Pancreas (tissue), 10 donors: ENCODE results near the gene PCSK7. TPM values are rescaled to one million over a fixed set of nuclear protein-coding genes. Genes with fewer than 3 reads are reported as not detected.

Experiments used
- ATAC-seq, 4 donors: fragments of 200-7000 bp; cut with Tn5 transposase; one replicate each; pipeline versions ENCODE4 v1.8.0 to v1.9.1; 2020; ENCODE audit warnings: mild to moderate bottlenecking in 4 of 4, moderate library complexity in 4 of 4
- DNase-seq, 6 donors: peaks; one replicate each; pipeline ENCODE4 v3.0.0-alpha.2; 2020
- FAIRE-seq: peaks from 2 replicates; lab custom pipeline; 2012; peaks lifted over from hg19 to GRCh38; lab: Jason Lieb, UNC
- H3K27ac ChIP-seq, 4 donors: fragments of 200-600 bp; sonication (generic); 1 replicate in 3 of 4; 2 replicates in 1 of 4; pipeline versions ENCODE4 v1.5.0 to v1.8.0; 2020
- H3K27me3 ChIP-seq, 4 donors: fragments of 200-600 bp; one replicate each; pipeline ENCODE4 v1.8.0; 2021
- H3K36me3 ChIP-seq, 3 donors: fragments of 200-600 bp; sonication (generic) in 1 of 3; one replicate each; pipeline versions ENCODE4 v1.5.0 to v1.8.0; 2020 to 2021
- H3K4me1 ChIP-seq, 3 donors: fragments of 200-600 bp; one replicate each; pipeline ENCODE4 v1.8.0; 2021
- H3K4me3 ChIP-seq, 4 donors: fragments of 200-600 bp; sonication (generic) in 2 of 4; one replicate each; pipeline versions ENCODE4 v1.5.0 to v1.8.0; 2020 to 2021
- H3K9me3 ChIP-seq, 4 donors: fragments of 200-600 bp; one replicate each; pipeline ENCODE4 v1.8.0; 2021
- WGBS, 2 donors: extraction: QIAGEN DNeasy Blood & Tissue Kit; methylation state at CpG; one replicate each; pipeline ENCODE4 v1.1.7; 2013; 5-methylcytosine and 5-hydroxymethylcytosine counted together
- intact Hi-C, 3 donors: fragments of 100-400 bp; cut with DNase I; formaldehyde crosslinking; loops; one replicate each; pipeline versions ENCODE4 v1.11.1 to v1.14.2; 2022
- polyA plus RNA-seq, 2 donors: library from polyadenylated mRNA; stranded (reverse); fragments of 200-250 nt; gene quantifications; one replicate each; pipeline ENCODE4 v1.2.3, GENCODE V29; 2013
- total RNA-seq, 6 donors: library from RNA; stranded (reverse); fragmentation: NEBNext Ultra II Directional in 4 of 6; extraction: Animal tissue kit (Norgen Biotek cat#: 25700) in 4 of 6; gene quantifications; one replicate each; pipeline versions ENCODE4 v1.2.1 to v1.2.4, GENCODE V29; 2021 to 2023
- TF ChIP-seq, protein P1 (sequence below), 4 donors: fragments of 200-600 bp; sonication (generic) in 3 of 4; IDR thresholded peaks; one replicate each; pipeline versions ENCODE4 v1.5.0 to v1.8.0; 2021; ENCODE audit warnings: antibody characterized with exemption in 4 of 4
- donor health status: healthy with polysubstance abuse.
- donor health status: DM: no; HTN: no; CAD: no; lungs with moderate emphysema.
- donor health status: DM: no; HTN: no; CAD: no.
- donor health status: control.
- donor health status: control.
- donor health status: Bipolar disorder and iron deficiency.
- donor health status: DM: yes; HTN: yes; CAD: no.
- donor health status: DM: no; HTN: no; CAD: no.
- donor health status: DM: no; HTN: no; CAD: no.
- donor health status: DM: yes; HTN: yes; CAD: no.

Gene PCSK7
- total and polyA plus RNA-seq, 8 donors, result 20.3 to 44.2 (median 28.6) TPM

DNA sequence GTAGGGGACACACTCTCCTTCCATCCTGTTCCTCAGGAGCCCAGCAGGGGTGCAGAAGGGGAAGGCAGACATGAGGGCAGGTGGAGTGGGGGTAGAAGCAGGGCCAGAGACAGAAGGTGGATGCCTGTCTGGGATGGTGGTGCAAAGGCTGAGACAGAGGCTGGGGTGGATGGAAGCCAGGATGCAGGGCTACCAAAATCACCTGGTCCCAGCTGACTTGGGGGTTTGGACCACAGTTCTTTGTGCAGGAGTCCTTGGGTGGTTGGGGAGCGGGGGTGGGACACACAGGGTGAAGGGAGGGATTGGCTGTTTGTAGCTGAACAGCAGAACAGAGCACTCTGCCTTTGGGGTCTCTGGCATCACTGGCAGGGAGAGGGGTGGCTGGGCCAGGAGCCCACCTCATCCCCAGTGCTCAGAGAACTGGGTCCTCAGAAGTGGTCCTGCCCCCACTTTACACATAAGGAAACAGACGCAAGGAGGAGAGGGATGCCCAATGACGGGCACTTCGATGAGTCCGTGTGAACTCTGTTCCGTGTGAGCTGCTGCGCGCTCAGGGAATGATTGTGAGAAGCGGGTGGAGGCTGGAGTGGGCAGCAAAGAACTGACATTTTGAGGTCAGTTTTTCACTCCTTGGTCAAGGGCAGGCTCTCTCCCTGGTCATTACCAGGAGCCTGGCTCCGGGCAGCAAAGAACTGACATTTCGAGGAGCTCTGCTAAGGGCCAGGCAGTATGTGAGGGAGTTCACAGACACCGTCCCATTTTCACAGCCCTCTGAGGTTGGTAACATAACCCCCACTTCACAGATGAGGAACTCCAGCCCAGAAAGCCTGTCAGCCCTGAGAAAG is 30.8 kb downstream of the PCSK7 start:
- ATAC-seq (no peak), DNase-seq (peak in 2 of 6 donors; percentile 28 to 36), FAIRE-seq (no peak)
- peak overlapping the region in 1 of 4 donors; percentile 22 for H3K27ac ChIP-seq
- 81 to 85% methylated on average over 12 of the region's 12 CpGs for WGBS, 2 donors
- no peaks in the 10 kb centered on the region for H3K27me3 ChIP-seq
- H3K36me3 ChIP-seq, result peaks cover 0 to 6% (median 0%) of the 10 kb centered on the region in 3 donors
- TF ChIP-seq, protein P1, sequence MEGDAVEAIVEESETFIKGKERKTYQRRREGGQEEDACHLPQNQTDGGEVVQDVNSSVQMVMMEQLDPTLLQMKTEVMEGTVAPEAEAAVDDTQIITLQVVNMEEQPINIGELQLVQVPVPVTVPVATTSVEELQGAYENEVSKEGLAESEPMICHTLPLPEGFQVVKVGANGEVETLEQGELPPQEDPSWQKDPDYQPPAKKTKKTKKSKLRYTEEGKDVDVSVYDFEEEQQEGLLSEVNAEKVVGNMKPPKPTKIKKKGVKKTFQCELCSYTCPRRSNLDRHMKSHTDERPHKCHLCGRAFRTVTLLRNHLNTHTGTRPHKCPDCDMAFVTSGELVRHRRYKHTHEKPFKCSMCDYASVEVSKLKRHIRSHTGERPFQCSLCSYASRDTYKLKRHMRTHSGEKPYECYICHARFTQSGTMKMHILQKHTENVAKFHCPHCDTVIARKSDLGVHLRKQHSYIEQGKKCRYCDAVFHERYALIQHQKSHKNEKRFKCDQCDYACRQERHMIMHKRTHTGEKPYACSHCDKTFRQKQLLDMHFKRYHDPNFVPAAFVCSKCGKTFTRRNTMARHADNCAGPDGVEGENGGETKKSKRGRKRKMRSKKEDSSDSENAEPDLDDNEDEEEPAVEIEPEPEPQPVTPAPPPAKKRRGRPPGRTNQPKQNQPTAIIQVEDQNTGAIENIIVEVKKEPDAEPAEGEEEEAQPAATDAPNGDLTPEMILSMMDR (IDR thresholded peaks at IDR 0.05), result no peak
- H3K4me3 ChIP-seq, result peak overlapping the region in 2 of 4 donors; percentile 1 to 17
- H3K9me3 ChIP-seq, result no peaks in the 10 kb centered on the region
- intact Hi-C loops, result no loop called here
- H3K4me1 ChIP-seq, result peaks cover 0 to 4% (median 0%) of the 10 kb centered on the region in 3 donors

DNA sequence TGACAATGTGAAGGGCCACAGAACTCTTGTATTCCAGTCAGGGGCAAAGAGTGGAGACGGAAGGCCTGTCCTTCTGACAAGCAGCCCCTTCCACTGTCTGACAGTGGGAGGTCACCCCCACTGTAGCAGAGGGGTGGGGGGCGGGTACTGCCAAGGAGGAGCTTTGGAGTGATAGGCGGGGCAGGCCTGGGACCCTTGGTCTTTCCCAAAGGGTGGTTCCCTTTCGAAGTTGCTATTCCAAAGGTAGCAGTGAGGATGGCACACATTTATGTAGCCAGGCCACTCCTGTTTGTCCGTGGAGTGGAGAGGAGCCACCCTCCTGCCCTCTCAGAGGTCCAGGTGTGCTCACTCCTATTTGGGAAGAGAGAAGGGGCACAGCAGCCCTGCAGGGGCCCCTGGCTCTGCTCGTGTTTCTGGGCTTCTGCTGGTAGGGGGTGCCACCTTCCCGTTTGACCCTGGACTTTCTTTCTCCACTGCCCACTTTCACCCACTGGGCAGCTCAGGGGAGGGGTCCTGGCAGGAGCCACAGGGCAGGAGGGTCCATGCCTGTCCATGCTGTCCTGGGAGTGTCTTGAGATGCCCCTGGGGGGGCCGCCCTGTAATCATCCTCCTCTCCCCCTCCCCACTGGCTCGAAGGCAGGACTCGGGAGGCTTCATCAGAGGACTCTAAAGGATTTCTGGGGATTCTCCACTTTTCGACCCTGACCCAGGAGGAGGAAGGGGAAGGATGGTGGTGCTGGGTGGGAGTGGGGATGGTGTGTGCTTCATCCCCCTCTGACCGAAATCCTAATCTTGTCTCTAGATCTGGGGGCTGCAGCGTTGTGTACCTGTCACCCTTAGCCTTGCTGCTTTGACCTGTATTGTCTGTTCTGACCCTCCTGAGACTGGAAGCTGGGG is 31.7 kb downstream of the PCSK7 start:
- H3K4me1 ChIP-seq, result peaks cover 3 to 6% (median 4%) of the 10 kb centered on the region in 3 donors
- 67% methylated on average over 13 of the region's 13 CpGs for WGBS, 2 donors

DNA sequence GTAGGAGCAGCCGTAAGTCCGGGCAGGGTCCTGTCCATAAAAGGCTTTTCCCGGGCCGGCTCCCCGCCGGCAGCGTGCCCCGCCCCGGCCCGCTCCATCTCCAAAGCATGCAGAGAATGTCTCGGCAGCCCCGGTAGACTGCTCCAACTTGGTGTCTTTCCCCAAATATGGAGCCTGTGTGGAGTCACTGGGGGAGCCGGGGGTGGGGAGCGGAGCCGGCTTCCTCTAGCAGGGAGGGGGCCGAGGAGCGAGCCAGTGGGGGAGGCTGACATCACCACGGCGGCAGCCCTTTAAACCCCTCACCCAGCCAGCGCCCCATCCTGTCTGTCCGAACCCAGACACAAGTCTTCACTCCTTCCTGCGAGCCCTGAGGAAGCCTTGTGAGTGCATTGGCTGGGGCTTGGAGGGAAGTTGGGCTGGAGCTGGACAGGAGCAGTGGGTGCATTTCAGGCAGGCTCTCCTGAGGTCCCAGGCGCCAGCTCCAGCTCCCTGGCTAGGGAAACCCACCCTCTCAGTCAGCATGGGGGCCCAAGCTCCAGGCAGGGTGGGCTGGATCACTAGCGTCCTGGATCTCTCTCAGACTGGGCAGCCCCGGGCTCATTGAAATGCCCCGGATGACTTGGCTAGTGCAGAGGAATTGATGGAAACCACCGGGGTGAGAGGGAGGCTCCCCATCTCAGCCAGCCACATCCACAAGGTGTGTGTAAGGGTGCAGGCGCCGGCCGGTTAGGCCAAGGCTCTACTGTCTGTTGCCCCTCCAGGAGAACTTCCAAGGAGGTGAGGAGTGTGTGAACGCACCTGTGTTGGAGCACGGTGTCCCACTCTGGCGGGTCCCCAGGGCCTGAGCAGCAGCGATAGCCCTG is 32.6 kb downstream of the PCSK7 start, which contains the start of gene TAGLN:
Gene TAGLN (plus strand): TSS at position 318 of the 863 bp plus-strand sequence. CDS start 3,644 bp downstream, outside the sequence.
- FAIRE-seq (no peak), ATAC-seq (peak in 3 of 4 donors; percentile 2 to 20 (median 19))

More for the DNA sequence above, 31.7 kb downstream of the PCSK7 start:
- Histone ChIP-seq H3K9me3 (no peaks in the 10 kb centered on the region), H3K27me3 (no peaks in the 10 kb centered on the region), H3K27ac (no peak overlapping the region), H3K4me3 (peak overlapping the region in 1 of 4 donors; percentile 17), H3K36me3 (peaks cover 0 to 3% (median 0%) of the 10 kb centered on the region in 3 donors)
- FAIRE-seq, result no peak
- TF ChIP-seq, protein P1 (IDR thresholded peaks at IDR 0.05), result no peak
- DNase-seq, result peak in 1 of 6 donors; percentile 63
- no peak for ATAC-seq
- intact Hi-C loops, result no loop called here

DNA sequence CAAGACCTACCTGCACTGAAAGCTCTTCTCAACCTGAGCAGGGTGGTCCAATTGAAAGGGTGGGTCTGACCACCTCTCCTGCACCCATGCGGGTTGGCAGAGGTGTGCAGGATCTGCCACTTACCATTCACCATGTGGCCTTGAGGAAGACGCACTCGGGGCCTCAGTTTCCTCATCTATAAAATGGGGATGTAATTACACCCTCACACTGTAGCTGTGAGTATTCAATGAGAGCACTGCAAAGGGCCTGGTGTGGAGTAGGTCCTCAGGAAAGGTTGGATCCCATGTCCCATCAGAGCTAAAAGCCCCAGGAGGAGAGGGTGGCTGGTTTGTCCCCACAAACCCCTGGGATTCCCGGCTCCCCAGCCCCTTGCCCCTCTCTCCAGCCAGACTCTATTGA is 33.3 kb downstream of the PCSK7 start:
- Histone ChIP-seq H3K27ac (no peak overlapping the region), H3K4me1 (peaks cover 4 to 15% (median 14%) of the 10 kb centered on the region in 3 donors), H3K36me3 (peaks cover 0 to 7% (median 0%) of the 10 kb centered on the region in 3 donors), H3K4me3 (no peak overlapping the region), H3K27me3 (no peaks in the 10 kb centered on the region), H3K9me3 (no peaks in the 10 kb centered on the region)
- intact Hi-C loops, result no loop called here
- FAIRE-seq (no peak), ATAC-seq (no peak), DNase-seq (no peak)
- 71 to 74% methylated on average over 4 of the region's 4 CpGs for WGBS, 2 donors
- TF ChIP-seq, protein P1 (IDR thresholded peaks at IDR 0.05), result no peak

More for the DNA sequence above, 32.6 kb downstream of the PCSK7 start, which contains the start of gene TAGLN:
- intact Hi-C loops, result no loop called here
- TF ChIP-seq, protein P1 (IDR thresholded peaks at IDR 0.05), result no peak
- Histone ChIP-seq H3K27me3 (no peaks in the 10 kb centered on the region), H3K4me3 (peak within 1 kb of the TSS in 1 of 4 donors; percentile 28), H3K36me3 (peaks cover 0 to under 1% (median 0%) of the 10 kb centered on the region in 3 donors), H3K27ac (peak within 1 kb of the TSS in 1 of 4 donors; percentile 41), H3K4me1 (peaks cover 4 to 13% (median 8%) of the 10 kb centered on the region in 3 donors), H3K9me3 (no peaks in the 10 kb centered on the region)
- WGBS, 2 donors, result 69 to 72% methylated on average over 33 to 34 of the region's 34 CpGs
- DNase-seq, result peak in 2 of 6 donors; percentile 48 to 67
